Body of pancreas (tissue), 4 donors: ENCODE measurements around the gene ZBTB12.
"Not testable (repeated sequence)": the region's sequence is repeated elsewhere in the genome, so short reads cannot be mapped to it uniquely, and the experiment has no call there.

Source experiments
- POLR2A ChIP-seq, 3 donors: fragments of 450-650 bp; IDR thresholded peaks; one replicate each; pipeline ENCODE4 v1.6.1; 2016; ENCODE audit warnings: antibody characterized with exemption in 3 of 3, mild to moderate bottlenecking in 2 of 3
- TF ChIP-seq, protein P1 (sequence below), 7 experiments: fragments of 450-650 bp in 4 of 7; fragments of 200-600 bp in 3 of 7; sonication (generic) in 3 of 7; IDR thresholded peaks; one replicate each; pipeline ENCODE4 v1.5.1; 2016 to 2019; ENCODE audit warnings: antibody characterized with exemption in 7 of 7

DNA sequence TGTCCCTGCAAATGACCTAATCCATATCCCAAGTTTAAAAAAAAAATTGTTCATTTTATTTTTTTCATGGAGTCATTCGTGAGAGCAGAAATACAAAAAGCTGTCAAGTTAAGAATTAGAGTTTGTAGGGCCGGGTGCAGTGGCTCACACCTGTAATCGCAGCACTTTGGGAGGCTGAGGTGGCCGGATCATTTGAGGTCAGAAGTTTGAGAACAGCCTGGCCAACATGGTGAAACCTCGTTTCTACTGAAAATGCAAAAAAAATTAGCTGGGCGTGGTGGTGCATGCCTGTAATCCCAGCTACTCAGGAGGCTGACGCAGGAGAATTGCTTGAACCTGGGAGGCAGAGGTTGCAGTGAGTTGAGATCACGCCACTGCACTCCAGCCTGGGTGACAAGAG lies 4.8 kb upstream of the ZBTB12 start:
- TF ChIP-seq, protein P1, sequence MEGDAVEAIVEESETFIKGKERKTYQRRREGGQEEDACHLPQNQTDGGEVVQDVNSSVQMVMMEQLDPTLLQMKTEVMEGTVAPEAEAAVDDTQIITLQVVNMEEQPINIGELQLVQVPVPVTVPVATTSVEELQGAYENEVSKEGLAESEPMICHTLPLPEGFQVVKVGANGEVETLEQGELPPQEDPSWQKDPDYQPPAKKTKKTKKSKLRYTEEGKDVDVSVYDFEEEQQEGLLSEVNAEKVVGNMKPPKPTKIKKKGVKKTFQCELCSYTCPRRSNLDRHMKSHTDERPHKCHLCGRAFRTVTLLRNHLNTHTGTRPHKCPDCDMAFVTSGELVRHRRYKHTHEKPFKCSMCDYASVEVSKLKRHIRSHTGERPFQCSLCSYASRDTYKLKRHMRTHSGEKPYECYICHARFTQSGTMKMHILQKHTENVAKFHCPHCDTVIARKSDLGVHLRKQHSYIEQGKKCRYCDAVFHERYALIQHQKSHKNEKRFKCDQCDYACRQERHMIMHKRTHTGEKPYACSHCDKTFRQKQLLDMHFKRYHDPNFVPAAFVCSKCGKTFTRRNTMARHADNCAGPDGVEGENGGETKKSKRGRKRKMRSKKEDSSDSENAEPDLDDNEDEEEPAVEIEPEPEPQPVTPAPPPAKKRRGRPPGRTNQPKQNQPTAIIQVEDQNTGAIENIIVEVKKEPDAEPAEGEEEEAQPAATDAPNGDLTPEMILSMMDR (IDR thresholded peaks at IDR 0.05), result not testable (repeated sequence)
- not testable (repeated sequence) for TF ChIP-seq POLR2A (IDR thresholded peaks at IDR 0.05)
